GM12892 (cell line): ENCODE results near the gene TUBGCP4.

Experiments used
- POLR2A ChIP-seq: IDR thresholded peaks from 2 replicates; pipeline ENCODE4 v1.6.1; 2011; ENCODE audit warnings: low read depth, low read length, control low read depth
- TAF1 ChIP-seq: IDR thresholded peaks from 2 replicates; pipeline ENCODE4 v1.6.1; 2011; ENCODE audit warnings: low read depth, mild to moderate bottlenecking, control low read depth, low read length, borderline replicate concordance

GRCh38 chr15:43436395-43436794 lies 65.5 kb downstream of the TUBGCP4 start:
- TF ChIP-seq POLR2A (no peak), TAF1 (no peak)
